ENCODE results near the gene BDH2. TPM values are rescaled to one million over a fixed set of nuclear protein-coding genes. Genes with fewer than 3 reads are reported as not detected.

BDH2 gene
- total RNA-seq, 4 donors from 2014 or later, result 13.8 to 54.0 (median 31.9) TPM

- TF ChIP-seq POLR2A (IDR thresholded peaks at IDR 0.05), result no peak
- no peak for TF ChIP-seq EP300 (IDR thresholded peaks at IDR 0.05; ENCODE audit: low read depth)
- TF ChIP-seq, protein P1, sequence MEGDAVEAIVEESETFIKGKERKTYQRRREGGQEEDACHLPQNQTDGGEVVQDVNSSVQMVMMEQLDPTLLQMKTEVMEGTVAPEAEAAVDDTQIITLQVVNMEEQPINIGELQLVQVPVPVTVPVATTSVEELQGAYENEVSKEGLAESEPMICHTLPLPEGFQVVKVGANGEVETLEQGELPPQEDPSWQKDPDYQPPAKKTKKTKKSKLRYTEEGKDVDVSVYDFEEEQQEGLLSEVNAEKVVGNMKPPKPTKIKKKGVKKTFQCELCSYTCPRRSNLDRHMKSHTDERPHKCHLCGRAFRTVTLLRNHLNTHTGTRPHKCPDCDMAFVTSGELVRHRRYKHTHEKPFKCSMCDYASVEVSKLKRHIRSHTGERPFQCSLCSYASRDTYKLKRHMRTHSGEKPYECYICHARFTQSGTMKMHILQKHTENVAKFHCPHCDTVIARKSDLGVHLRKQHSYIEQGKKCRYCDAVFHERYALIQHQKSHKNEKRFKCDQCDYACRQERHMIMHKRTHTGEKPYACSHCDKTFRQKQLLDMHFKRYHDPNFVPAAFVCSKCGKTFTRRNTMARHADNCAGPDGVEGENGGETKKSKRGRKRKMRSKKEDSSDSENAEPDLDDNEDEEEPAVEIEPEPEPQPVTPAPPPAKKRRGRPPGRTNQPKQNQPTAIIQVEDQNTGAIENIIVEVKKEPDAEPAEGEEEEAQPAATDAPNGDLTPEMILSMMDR (IDR thresholded peaks at IDR 0.05), result no peak
- no peak for TF ChIP-seq POLR2AphosphoS5 (IDR thresholded peaks at IDR 0.05)
- Histone ChIP-seq H3K36me3 (no peaks in the 10 kb centered on the region), H3K27me3 (no peaks in the 10 kb centered on the region), H3K4me1 (no peaks in the 10 kb centered on the region), H3K9me3 (no peaks in the 10 kb centered on the region), H3K4me3 (no peak overlapping the region), H3K27ac (no peak overlapping the region)
- no peak for DNase-seq
- WGBS, 2 donors (ENCODE audit: low coverage in 1 of 2), result 87 to 100% methylated on average over 1 to 3 of the region's 3 CpGs
- intact Hi-C loops (cut with DNase I; ENCODE audit: low total_unique reads), result no loop called here
- in situ Hi-C loops (cut with MboI; ENCODE audit: low pct_ligation_motif_present in 1 of 4, low pct_unique_long_range_greater_than_20kb in 1 of 4, low sequenced_read_pairs in 3 of 4), result no loop called here
These were observed 46.9 kb downstream of the BDH2 start for GRCh38 chr4:103052779-103053178.

GRCh38 chr4:103052145-103052544 is 47.5 kb downstream of the BDH2 start:
- in situ Hi-C loops (cut with MboI; ENCODE audit: low pct_ligation_motif_present in 1 of 4, low pct_unique_long_range_greater_than_20kb in 1 of 4, low sequenced_read_pairs in 3 of 4) (no loop called here), intact Hi-C loops (cut with DNase I; ENCODE audit: low total_unique reads) (no loop called here)
- H3K27ac ChIP-seq, result no peak overlapping the region
- WGBS, 2 donors (ENCODE audit: low coverage in 1 of 2), result 79% methylated on average over 3 of the region's 3 CpGs; no CpG with 5 or more reads in 1 of the 2 donors
- H3K4me1 ChIP-seq, result no peaks in the 10 kb centered on the region
- TF ChIP-seq POLR2A (IDR thresholded peaks at IDR 0.05) (no peak), POLR2AphosphoS5 (IDR thresholded peaks at IDR 0.05) (no peak), EP300 (IDR thresholded peaks at IDR 0.05; ENCODE audit: low read depth) (no peak)
- TF ChIP-seq, protein P1 (IDR thresholded peaks at IDR 0.05), result no peak
- H3K9me3 ChIP-seq, result no peaks in the 10 kb centered on the region
- DNase-seq, result no peak
- H3K27me3 ChIP-seq, result no peaks in the 10 kb centered on the region
- H3K4me3 ChIP-seq, result no peak overlapping the region
- H3K36me3 ChIP-seq, result no peaks in the 10 kb centered on the region

- H3K27ac ChIP-seq, result no peak overlapping the region
- TF ChIP-seq POLR2A (IDR thresholded peaks at IDR 0.05), result no peak
- TF ChIP-seq POLR2AphosphoS5 (IDR thresholded peaks at IDR 0.05), result no peak
- TF ChIP-seq EP300 (IDR thresholded peaks at IDR 0.05; ENCODE audit: low read depth), result no peak
- TF ChIP-seq, protein P1 (IDR thresholded peaks at IDR 0.05), result no peak
- in situ Hi-C loops (cut with MboI; ENCODE audit: low pct_ligation_motif_present in 1 of 4, low pct_unique_long_range_greater_than_20kb in 1 of 4, low sequenced_read_pairs in 3 of 4), result no loop called here
- no peaks in the 10 kb centered on the region for H3K9me3 ChIP-seq
- no peak overlapping the region for H3K4me3 ChIP-seq
- H3K27me3 ChIP-seq, result no peaks in the 10 kb centered on the region
- 39 to 45% methylated on average over 2 of the region's 2 CpGs for WGBS, 2 donors (ENCODE audit: low coverage in 1 of 2)
- no peaks in the 10 kb centered on the region for H3K36me3 ChIP-seq
- no peak for DNase-seq
- intact Hi-C loops (cut with DNase I; ENCODE audit: low total_unique reads), result no loop called here
- no peaks in the 10 kb centered on the region for H3K4me1 ChIP-seq
These were observed 48.7 kb downstream of the BDH2 start for GRCh38 chr4:103050736-103051436.

GRCh38 chr4:103046416-103047290 is 53.0 kb downstream of the BDH2 start:
- H3K36me3 ChIP-seq, result no peaks in the 10 kb centered on the region
- in situ Hi-C loops (cut with MboI; ENCODE audit: low pct_ligation_motif_present in 1 of 4, low pct_unique_long_range_greater_than_20kb in 1 of 4, low sequenced_read_pairs in 3 of 4), result no loop called here
- peak; percentile 27 for DNase-seq
- H3K9me3 ChIP-seq, result no peaks in the 10 kb centered on the region
- intact Hi-C loops (cut with DNase I; ENCODE audit: low total_unique reads), result no loop called here
- H3K27me3 ChIP-seq, result no peaks in the 10 kb centered on the region
- no peaks in the 10 kb centered on the region for H3K4me1 ChIP-seq
- H3K27ac ChIP-seq, result no peak overlapping the region
- no peak overlapping the region for H3K4me3 ChIP-seq
- 43 to 60% methylated on average over 3 to 5 of the region's 5 CpGs for WGBS, 2 donors (ENCODE audit: low coverage in 1 of 2)
- no peak for TF ChIP-seq EP300 (IDR thresholded peaks at IDR 0.05; ENCODE audit: low read depth)
- TF ChIP-seq, protein P1 (IDR thresholded peaks at IDR 0.05), result peak; percentile 41 to 69 (median 61)
- TF ChIP-seq POLR2A (IDR thresholded peaks at IDR 0.05), result no peak
- no peak for TF ChIP-seq POLR2AphosphoS5 (IDR thresholded peaks at IDR 0.05)

Measured in transverse colon (tissue), 4 donors.